Sciatic nerve (tissue), 2 donors: Measurements from ENCODE around the gene ABAT. TPM values are rescaled to one million over a fixed set of nuclear protein-coding genes. Genes with fewer than 3 reads are reported as not detected.

Experiments
- ATAC-seq: fragments of 200-7000 bp; cut with Tn5 transposase; one replicate; pipeline ENCODE4 v1.9.1; 2020; ENCODE audit warnings: mild to moderate bottlenecking, moderate library complexity
- DNase-seq: peaks from one replicate; pipeline ENCODE4 v3.0.0-alpha.2; 2020; ENCODE audit warnings: low spot score
- intact Hi-C: fragments of 100-400 bp; cut with DNase I; formaldehyde crosslinking; loops from one replicate; pipeline ENCODE4 v1.14.2; 2022
- total RNA-seq: library from RNA; stranded (reverse); fragmentation: NEBNext Ultra II Directional; extraction: Animal tissue kit (Norgen Biotek cat#: 25700); gene quantifications from one replicate; pipeline ENCODE4 v1.2.1, GENCODE V29; 2021
- donor health status: DM: no; HTN: no; CAD: no.
- donor health status: DM: no; HTN: no; CAD: no.

Gene ABAT
- total RNA-seq, result 24.2 TPM

DNA sequence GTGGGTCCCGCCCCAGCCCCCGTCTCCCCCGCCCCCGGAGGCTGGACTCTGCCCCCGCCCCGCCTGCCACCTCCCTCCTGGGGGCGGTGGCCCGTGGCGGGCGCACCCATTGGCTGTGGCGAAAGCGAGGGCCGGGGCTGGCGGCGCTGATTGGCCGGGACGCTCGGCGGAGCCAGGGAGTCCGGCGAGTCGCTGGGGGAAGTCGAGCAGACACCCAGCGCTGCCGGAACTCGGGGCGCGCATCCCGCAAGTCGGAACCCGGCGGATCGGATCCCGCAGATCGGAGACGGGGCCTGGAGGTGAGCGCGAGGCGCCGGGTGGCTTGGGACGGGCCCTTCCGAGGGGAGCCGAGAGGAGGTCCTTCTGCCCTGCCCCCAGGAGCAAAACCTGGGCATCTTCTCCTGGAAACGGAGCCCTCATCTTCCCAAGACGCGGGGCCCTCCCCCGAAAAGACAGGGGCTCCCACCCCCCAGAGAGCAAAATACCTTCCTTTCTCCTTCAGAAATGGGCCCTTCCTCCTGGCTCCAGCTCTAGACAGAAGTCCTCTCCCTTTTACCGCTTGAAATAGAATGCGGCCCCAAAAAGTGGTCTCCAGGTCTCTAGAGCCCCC, at the start of gene ABAT:
TSS of gene ABAT (plus strand) at position 205 of the 610 bp plus-strand sequence. CDS start 61,123 bp downstream, outside the sequence.
- DNase-seq (peak; percentile 93), ATAC-seq (peak; percentile 100)
- intact Hi-C loops, result loop anchor here (10.0 kb wide), 1 partner anchor 110 kb away; no protein-coding TSS in a partner anchor

DNA sequence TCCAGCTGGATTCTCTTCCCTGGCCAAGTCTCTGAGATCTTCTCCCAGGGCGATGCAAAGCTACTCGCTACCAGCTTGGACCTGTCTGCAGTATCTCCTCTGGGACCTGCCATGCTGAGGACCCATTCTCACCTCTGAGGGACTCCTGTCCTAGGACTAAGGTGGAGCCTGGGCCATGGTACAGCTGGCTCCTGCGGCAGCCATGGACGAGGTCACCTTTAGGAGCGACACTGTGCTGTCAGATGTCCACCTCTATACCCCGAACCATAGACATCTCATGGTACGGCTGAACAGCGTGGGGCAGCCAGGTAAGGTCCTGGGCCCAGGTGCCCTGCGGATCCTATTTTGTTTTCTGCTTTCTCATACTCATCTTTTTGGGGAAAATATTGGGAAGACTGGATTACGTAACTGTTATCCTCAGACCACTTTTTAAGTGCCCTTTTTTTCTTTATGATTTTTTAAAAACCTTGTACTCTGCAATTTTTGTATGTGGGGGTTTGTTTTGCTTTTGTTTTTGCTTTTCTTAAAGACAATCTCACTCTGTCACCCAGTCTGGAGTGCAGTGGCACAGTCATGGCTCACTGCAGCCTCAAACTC, 48.8 kb upstream of the ABAT start:
- ATAC-seq, result no peak
- intact Hi-C loops, result no loop called here
- DNase-seq, result no peak

DNA sequence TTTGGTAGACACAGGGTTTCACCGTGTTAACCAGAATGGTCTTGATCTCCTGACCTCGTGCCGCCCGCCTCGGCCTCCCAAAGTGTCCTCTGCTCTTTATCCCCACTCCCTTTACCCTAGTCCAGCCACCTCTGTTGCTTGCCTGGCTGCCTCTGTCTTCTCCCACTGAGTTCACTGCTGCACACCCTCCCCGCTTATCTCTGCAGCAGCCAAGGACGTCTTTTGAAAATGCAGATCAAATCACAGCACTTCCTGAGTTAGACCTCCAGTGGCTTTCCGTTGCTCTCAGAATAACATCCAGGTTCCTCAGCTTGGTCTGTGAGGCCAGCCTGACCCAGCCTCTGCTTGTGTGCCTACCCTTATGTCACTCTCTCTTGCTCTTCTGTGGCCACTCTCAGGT, 47.5 kb upstream of the ABAT start:
- no peak for DNase-seq
- intact Hi-C loops, result no loop called here

DNA sequence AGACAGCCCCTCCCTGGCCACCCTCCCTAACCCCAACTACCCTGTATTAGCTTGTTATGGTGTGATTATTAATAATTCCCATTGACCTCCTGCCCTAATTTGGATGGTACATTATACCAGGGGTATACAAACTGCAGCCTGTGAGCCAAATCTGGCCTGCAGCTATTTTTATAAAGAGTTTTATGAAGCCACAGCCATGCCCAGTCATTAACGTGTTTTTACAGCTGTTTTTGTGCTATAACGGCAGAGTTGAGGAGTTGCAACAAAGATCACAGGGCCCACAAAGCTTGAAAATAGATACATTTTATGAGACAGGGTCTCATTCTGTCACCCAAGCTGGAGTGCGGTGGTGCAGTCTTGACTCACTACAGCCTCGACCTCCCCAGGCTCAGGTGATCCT, 47.0 kb upstream of the ABAT start:
- intact Hi-C loops, result no loop called here
- DNase-seq (no peak), ATAC-seq (no peak)

More for the DNA sequence above, 47.5 kb upstream of the ABAT start:
- ATAC-seq, result no peak

DNA sequence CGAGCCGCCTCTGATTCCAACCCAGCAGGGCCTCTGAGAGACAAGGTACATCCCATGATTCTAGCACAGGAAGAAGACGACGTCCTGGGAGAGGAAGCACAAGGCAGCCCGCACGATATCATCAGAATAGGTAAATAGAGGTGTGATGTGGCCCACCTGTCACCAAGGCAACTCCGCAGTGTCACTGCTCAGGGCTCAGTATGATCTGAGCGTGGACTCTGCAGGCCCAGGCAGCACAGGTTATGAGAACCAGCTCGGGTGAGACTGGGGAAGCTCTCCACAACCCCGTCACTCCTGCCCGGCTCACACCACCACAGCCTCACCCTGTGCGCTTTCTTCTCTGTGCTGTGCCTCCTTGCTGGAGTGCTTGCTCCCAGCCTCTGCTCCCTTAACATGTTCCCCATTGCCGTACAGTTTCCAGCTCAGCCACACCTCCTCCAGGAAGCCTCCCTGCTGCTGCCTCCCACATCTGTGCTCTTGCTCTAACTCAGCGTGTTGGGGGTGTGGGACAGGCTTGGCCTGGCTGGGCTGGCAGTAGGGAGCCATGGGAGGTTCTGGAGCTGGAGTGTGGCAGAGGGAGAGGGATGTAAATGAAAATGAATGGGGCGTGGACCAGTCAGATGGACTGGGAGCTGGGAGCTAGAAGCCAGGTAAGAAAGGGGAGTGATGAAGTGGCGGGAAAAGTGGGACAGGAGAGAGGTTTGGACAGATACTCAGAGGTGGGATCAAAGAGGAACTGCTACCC, 45.3 kb upstream of the ABAT start:
- ATAC-seq (no peak), DNase-seq (no peak)
- intact Hi-C loops, result no loop called here

DNA sequence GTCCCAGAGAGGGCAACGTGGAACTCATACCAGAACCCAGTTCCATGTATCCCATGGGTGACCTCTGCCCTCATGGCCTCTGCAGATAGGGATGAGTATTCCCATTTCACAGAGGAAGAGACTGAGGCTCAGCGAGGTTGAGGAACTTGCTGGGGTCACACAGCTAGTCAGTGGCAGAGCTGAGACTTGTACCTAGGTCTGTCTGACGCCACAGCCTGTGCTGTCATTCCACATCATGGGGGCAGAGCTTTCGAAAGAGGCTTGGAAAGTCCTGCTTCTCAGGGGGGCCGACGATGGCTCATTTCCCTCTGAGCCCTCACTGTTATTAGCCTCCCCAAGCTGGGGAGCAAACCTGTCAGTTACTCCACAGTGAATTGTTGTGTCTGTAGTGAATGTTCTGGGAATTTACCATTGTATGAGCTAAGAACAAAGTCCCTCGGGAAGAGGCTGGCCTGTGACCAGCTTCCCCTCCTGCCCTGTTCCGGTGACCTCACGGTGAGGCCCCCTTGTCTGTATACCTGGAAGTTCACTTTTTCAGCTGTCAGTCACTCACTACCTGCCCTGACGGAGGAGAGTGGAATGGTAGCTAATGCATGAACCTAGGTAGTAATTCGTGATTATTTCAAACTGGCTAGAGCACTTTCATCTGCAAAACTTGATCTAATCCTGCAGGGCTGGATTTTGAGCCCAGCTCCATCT, 44.0 kb upstream of the ABAT start:
- DNase-seq, result no peak
- intact Hi-C loops, result no loop called here
- ATAC-seq, result no peak

DNA sequence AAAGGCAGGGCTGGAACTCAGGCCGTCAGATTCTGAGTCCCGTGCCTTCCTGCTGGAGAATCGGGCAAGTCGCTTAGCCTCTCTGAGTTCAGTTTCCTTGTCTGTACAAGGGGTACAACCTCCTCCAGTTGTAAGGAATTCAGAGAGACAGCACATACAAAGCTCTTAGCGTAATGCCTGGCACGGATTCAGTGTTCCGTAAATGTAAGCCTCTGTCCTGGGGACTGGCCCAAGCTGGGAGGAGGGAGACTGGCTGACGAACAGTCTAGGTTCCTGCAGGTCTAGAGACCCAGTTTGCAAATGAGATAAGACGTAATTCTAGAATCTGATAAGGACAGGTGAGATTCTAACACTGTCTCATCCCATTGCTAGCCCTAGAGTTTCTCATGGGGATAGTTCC, 43.0 kb upstream of the ABAT start:
- ATAC-seq, result no peak
- no peak for DNase-seq
- intact Hi-C loops, result no loop called here

DNA sequence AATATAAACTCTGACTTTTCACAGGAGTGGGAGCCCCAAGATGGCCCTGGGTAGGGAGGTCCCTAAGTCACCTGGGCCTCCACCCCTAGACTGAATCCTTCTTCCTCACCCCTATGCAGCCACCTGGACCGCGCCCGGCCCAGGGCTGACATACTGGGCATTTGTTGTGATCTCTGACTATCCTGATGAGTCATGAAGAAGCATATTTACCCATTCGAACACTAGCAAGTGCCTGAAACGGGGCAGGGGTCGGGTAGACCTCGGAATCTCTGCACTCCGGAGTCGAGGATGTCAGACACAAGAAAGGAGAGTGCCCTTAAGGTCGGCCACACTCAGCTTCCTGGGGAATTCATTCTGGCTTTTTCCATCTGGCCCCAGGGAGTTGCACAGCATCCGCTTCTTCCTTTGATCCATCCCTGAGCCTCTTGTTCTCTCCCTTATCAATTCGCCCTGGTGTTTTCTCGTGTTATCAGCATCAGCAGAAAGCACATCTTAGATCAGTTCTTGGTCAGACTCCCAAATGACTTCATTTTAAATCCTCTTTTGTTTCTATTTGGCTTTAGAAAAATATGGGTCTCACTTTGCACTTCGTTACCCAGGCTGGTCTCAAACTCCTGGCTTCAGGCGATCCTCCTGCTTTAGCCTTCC, 42.5 kb upstream of the ABAT start:
- DNase-seq, result no peak
- no peak for ATAC-seq
- intact Hi-C loops, result no loop called here

DNA sequence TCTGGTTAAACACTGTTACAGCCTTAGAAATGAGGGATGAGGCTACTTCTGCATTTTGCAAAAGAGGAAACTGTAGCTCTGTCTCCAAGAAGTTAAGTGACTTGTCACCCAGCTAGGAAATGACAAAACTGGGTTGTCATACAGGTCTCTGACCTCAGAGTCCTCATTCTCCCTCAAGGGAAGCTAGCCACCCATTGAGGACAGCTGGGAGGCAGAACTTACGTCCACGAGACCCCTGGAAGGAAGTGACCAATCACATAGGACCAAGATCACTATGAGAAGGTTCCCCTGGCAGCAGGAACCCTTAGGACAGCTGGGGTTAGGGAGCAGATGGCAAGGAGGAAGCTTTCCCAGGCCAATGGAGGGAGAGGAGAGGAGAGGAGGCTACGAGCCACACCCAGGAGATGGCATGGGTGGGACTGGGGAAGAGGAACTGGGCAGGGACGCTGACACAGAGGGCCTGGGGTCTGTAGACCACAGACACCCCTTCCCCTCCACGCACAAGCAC, 41.7 kb upstream of the ABAT start:
- no peak for DNase-seq
- intact Hi-C loops, result no loop called here
- peak; percentile 82 for ATAC-seq

DNA sequence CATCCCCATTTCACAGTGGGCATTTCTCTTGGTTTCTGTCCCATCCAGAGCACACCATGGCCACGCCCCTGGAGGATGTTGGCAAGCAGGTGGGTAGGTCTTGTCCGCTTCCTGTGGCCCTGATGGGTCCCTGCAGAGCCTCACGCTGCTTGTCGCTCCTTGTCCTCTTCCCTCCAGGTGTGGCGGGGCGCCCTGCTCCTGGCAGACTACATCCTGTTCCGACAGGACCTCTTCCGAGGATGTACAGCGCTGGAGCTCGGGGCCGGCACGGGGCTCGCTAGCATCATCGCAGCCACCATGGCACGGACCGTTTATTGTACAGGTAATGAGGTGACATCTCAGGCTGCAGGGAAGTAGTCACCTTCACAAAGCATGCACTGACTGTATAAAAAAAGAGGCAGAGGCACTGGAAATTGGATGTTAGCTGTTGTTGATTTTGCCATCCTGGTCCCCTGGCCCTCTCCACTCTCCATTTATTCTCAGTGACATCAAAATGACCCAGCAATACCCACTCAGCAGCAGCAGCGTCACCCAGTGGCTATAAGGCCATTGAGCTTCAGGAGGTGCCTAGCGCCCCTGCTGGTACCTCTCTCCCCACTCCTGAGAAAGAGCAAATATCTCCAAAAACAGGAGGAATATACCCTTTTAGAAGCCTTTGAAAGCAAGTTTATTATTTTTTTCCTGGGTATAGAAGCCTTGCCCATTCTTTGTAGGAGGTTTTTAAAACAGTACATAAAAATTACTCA, 39.3 kb upstream of the ABAT start:
- DNase-seq, result no peak
- intact Hi-C loops, result no loop called here
- ATAC-seq, result no peak

DNA sequence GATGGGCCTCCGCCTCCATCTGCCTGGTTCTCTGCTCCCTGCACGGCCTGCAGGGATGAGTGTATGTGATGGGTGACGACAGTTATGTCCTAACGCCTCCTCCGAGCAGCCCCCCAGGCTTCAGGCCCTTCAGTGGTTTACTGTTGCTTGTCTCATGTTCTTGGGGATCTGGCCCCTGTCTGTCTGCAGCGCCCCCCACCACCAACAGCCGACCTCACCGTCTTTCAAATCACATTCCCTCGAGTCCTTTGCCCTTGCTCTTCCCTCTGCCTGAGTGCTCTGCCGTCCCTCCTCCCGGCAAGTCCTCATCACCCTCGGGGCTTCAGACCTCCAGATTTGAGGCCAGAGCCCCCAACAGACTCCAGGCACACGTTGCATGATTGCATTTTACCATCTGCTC, 34.7 kb upstream of the ABAT start:
- DNase-seq, result no peak
- ATAC-seq, result no peak
- intact Hi-C loops, result no loop called here

DNA sequence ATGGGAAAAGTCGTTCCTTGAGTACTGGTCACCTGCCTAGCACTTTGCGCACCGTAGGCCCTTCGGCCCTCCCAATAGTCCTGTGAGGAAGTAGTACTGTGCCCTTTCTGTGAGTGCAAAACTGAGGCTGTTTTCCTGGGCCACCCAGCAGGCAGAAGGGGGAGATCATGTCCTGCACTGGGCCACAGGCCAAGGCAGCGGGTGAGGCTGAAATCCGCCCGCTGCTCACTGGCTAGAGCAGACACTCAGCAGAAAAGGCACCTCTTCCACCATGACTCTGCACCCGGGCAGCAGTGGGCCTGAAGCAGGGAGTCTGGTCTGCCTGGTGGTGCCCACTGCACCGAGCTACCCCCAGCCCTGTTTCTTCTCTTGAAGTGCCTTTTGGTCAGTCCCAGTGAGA, 32.7 kb upstream of the ABAT start:
- no peak for DNase-seq

DNA sequence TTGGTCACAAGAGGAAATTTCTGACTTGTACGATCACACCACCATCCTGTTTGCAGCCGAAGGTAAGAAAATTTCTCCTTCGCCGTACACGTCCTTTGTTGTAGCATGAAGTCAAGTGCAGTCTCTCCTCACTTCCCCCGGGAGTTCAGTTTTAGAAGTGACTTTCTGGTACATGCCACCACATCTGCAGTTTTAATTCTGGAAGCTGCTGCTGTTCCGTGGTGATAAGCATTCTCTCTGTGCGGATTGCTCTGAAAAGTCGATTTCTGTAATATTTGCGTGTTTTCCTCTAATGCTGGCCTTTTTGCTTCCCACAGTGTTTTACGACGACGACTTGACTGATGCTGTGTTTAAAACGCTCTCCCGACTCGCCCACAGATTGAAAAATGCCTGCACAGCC, 32.3 kb upstream of the ABAT start:
- ATAC-seq, result no peak
- intact Hi-C loops, result no loop called here

More for the DNA sequence above, 32.7 kb upstream of the ABAT start:
- ATAC-seq, result no peak
- intact Hi-C loops, result no loop called here

DNA sequence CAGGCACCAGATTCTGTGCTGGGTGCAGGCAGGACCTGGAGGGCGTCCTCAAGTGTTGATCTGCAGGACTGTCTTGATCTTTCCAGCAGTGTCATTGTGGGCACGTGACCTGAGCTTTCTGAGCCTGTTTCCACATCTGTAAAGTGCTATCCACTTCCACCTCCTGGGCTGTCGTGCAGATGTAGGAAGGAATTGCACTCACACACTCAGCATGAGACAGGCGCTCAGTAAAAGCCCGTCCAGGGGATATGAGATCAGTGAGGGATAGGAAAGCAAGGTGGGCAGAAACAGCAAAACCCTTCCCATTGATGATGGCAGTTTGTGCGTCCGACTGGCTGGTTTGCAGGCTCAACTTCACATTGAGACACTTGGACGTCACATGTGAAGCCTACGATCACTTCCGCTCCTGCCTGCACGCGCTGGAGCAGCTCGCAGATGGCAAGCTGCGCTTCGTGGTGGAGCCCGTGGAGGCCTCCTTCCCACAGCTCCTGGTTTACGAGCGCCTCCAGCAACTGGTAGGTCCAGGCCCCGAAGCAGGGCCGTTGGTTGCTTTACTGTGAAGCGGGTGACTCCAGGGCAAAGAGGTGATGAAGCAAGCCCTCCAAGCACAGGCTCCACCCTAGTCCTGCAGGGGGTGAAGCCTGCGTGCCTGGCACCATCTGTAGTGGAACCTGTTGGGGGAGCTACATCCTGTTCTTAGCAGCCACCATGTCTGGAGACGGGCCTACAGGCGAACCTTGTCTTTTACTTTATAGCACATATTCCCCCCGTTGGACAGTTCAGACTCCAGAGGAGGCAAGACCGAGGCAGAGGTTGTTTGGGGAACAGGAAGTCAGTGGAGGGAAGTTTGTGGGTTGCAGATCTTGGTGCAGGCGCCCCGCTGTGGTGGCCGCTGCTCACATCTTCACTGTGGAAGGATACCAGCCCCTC, 29.9 kb upstream of the ABAT start:
- intact Hi-C loops, result no loop called here
- ATAC-seq (peak; percentile 64), DNase-seq (no peak)

More for the DNA sequence above, 32.3 kb upstream of the ABAT start:
- no peak for DNase-seq

DNA sequence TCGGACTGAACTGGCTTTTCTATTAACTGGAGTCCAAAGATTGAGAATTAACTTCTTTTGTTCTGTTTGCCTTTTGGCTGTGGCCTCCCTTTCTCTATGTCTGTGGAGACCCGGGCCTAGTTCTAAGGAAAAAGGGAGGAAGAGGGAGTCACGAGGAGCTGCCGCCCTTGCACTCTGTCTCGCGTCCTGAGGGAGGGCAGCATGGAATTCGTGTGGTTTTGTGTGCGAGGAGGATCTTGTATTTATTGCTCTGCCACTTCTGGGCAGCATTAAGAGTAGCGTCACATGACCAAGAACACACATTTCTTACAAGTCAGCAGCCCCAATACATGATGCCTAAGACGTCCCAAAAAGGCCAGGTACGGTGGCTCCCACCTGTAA, 29.3 kb upstream of the ABAT start:
- ATAC-seq (no peak), DNase-seq (no peak)
- intact Hi-C loops, result no loop called here

DNA sequence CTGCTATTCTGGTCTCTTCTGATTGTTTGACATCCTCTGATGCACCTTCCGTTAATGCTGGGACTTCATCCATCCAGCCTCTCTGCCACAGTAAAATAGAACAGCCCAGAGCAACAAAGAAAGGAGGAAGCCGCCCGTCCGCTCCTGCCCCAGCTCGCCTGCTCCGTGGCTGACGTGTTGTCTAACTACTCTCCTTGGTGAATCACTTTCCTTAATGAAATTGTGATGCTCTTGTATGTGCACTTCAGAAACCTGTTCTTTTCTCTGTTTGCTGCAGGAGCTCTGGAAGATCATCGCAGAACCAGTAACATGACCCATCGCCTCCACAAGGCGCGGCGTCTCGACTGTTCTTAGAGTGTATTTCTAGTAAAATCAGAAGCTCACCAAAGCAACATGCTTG, 28.6 kb upstream of the ABAT start:
- DNase-seq, result no peak
- intact Hi-C loops, result no loop called here

DNA sequence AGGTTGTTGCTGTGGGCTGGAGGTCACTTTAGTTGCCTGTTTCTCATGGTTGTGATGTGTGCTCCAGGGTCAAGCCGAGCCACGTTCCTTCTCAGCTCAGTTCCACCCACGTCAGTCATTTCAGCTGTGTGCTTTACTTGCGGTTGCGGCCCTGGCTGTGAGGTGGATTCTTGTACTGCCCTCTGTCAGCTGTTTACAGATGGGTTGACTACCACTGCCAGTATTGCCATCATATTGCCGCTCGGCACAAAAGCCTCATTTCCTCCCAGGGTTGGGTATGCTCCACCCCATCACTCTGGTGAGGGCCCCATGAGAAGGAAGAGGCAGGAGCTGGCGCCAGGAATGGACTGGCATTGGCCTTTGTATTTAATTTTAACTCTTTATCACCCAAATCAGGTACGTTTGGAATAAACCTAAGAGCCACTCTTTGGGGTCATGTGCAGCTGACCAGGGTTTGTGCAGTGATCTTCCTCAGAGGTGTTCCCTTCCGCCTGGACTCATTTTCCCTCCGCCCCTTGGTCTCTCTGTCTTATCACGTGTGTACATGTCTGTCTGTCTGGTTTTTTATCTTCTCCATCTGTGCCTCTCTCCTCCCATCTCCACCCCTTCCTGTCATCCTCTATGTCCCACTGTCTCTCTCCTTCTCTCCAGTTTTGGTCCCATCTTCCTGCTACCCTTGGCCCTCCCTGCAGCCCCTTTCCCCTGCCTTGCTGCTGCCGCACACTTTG, 27.9 kb upstream of the ABAT start:
- intact Hi-C loops, result no loop called here
- DNase-seq (no peak), ATAC-seq (peak; percentile 48)

More for the DNA sequence above, 28.6 kb upstream of the ABAT start:
- no peak for ATAC-seq
